HG03469 (cell line): ENCODE results near the gene ACTN4.
"Not testable (repeated sequence)": the region's sequence is repeated elsewhere in the genome, so short reads cannot be mapped to it uniquely, and the experiment has no call there.

Source experiments
- ATAC-seq: cut with Tn5 transposase; IDR thresholded peaks from one replicate; pipeline ENCODE4 v1.9.1; 2021; ENCODE audit warnings: mild to moderate bottlenecking, moderate library complexity, moderate number of reproducible peaks; ENCODE audit not compliant: unreplicated experiment

ACTN4 gene

DNA sequence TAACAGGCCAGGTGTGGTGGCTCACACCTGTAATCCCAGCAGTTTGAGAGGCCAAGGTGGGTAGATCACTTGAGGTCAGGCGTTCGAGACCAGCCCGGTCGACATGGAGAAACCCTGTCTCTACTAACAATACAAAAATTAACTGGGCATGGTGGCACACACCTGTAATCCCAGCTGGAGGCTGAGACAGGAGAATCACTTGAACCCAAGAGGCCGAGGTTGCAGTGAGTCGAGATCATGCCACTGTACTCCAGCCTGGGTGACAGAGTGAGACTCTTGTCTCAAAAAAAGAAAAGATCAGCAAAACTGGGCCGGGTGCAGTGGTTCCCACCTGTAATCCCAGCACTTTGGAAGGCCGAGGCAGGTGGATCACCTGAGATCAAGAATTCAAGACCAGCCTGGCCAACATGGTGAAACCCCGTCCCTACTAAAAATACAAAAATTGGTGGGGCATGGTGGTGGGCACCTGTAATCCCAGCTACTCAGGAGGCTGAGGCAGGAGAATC, 114.5 kb downstream of the ACTN4 start:
- ATAC-seq: not testable (repeated sequence)

DNA sequence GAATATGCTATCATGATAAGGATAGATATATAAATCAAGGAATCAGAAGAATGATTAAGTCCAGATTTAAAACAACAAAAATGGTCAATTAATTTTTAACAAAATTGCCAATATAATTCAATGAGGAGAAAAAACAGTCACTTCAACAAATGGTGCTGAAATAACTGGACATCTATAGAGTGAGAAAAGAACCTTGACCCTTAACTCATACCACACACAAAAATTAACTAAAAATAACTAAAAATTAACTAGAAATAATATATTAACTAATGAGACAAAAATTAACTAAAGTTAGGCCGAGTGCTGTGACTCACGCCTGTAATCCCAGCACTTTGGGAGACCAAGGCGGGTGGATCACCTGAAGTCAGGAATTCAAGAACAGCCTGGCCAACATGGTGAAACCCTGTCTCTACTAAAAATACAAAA, 116.4 kb downstream of the ACTN4 start:
- ATAC-seq: no peak

DNA sequence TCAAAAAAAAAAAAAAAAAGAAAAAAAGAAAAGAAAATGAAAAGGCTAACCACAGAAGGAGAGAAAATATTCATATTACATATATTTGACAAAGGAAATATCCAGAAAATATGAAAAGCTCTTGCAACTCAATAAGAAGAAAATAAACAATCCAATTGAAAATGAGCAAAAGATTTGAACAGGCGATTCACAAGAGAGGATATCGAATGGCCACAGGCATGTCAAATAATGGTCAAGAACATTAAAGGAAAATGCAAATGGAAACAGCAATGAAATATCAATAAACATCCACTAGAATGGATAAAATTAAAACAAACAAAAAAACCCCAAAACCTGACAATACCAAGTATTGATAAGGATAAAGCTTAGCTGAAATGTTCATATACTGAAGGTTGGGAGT, 117.8 kb downstream of the ACTN4 start:
- ATAC-seq: no peak

DNA sequence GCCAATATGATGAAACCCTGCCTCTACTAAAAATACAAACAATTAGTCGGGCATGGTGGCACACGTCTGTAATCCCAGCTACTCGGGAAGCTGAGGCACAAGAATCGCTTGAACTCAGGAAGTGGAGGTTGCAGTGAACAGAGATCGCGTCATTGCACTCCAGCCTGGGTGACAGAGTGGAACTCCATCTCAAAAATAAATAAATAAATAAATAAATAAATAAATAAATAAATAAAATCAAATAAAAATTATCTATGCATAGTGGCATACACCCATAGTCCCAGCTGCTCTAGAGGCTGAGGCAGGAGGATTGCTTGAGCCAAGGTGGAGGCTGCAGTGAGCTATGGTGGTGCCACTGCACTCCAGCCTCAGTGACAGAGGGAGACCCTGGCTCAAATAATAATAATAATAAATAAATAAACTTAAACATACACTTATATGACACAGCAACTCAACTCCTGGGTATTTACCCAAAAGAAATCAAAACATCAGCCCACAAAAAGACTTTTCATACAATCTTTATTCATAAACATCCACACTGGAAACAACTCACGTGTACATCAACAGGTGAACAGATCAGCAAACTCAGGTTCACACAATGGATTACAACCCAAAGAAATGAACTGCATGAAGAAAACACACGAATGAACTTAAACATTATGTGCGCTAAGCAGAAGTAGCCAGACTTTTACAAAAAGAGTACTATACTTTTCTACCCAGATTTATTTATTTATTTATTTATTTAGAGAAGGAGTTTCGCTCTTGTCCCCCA, 119.0 kb downstream of the ACTN4 start:
- ATAC-seq: no peak

DNA sequence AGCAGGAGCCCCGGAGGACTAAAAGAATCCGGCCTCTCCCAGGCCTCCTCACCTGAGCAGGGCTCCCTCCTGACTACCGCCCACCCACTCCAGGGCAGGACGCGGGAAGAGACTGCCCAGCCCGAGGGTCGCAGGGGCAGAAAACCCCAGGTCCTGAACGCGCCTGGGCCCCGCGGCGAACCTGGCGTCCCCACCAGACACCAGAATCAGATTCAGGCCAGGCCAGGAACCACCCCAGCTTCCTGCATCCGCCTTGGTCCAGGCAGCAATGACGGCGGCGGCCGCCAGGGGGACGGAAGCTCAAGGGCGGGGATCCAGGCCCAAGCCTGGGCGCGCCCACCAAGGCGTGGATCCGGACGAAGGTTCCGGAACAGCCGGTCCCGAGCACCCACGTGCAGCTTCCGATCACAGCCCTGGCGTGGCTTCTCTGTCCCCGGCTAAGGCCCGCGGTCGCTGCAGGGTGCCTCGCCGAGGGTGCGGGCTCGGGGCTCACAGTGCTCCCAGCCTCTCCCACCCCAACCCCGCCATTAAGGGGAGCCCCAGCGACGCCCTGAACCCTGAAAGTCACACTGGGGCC, 122.3 kb downstream of the ACTN4 start:
- ATAC-seq: no peak

DNA sequence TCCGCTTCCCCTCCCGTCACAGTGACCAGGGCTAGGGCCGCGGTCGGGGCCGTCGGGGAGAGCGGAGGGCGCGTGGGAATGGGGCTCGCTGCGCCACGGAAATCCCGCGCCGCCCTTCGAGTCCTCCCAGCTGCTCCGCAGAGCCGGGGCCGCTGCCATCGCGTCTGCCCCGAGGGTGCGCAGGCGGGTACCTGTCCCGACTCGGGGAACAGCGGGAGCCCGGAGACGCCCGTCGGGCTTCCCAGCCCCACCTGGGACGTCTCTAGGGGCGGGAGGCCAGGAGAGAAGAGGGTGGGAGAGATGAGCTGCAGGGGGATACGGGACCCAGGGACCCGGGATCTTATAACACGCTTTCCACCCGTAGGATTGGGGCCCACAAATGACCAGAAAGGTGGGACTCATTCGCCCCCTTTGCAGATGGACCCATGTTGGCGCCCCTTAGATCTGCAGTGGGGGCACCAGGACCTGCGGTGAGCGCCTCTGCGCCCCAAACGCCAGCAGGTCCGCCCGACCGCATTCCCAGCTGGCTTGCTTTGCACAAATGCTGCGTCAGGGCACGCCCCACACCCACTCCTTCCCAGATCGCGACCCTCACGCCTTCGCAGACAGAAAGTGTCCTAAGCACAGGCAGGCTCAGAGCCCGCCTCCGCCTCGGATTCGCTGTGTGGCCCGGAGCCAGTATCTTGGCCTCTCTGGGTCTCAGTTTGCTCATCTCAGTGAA, 122.9 kb downstream of the ACTN4 start:
- not testable (repeated sequence) for ATAC-seq

DNA sequence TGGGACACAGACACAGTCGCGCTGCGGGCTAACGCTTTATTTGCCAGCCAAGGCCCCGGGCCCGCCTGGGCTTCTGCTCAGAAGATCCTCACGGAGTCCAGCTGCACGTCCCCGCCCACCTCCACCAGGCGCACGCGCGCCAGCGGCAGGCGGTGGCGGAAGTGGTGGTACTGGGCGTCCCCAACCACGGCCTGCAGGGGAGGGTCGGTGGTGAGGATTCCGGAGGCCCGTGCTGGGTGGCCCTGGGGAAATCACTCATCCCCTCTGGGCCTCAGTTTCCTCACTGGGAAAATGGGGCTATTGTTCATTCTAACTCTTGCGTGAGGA, 123.5 kb downstream of the ACTN4 start:
- not testable (repeated sequence) for ATAC-seq

DNA sequence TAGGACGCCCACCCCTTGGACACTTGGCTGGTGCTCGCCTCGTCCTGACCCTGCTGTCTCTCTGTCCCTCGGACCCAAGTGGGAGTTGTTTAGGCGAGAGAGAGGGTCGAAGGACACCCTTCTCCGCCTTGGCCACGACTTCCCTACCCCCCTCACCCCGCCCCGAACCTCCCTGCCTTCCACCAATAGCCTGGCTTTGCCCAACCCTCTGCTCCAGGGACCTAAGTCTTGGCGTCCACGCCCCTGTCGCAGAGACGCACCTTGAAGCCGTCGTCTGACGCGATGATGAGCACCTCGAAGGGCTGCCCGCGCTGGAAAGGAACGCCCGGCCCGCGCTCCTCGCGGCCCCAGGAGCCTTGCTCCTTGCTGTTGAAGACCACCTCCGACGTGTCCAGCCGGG, 124.1 kb downstream of the ACTN4 start:
- not testable (repeated sequence) for ATAC-seq

DNA sequence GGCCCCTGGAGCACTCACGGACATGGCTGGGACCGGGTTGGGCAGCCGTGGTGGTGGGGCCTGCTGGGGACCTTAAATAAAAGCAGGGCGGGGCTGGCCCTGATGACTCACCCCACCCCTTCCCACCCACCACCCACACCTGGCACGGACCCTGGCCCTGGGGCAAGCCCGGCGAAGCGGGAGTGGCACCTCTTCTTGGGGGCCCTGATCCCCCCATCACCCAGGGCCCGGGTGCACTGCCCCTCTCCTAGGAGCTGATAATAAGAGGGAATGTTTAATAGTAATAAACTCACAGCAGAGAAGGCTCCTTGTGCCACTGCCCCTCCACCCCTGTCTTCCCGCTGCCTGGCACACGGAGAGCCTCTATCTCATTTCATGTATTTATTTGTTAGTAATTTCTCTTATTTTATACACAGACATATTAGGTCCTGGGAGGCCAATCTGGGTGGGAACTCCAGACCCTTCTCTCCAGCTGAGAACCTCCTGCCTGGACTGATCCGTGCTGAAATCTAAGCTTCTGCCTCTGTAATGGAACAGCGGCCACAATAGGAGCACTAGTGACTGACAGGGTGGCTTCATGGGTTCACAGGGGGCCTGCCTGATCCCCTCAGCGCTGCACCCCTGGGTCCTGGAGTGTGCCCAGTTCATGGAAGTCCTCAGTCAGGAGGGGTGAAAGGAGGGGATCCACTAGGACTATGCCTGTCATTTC, 126.2 kb downstream of the ACTN4 start, which contains the start of gene LGALS7:
Gene LGALS7 (minus strand): TSS at position 49 of the 709 bp plus-strand sequence. CDS start 25 bp downstream, at position 24.
- ATAC-seq: no peak

DNA sequence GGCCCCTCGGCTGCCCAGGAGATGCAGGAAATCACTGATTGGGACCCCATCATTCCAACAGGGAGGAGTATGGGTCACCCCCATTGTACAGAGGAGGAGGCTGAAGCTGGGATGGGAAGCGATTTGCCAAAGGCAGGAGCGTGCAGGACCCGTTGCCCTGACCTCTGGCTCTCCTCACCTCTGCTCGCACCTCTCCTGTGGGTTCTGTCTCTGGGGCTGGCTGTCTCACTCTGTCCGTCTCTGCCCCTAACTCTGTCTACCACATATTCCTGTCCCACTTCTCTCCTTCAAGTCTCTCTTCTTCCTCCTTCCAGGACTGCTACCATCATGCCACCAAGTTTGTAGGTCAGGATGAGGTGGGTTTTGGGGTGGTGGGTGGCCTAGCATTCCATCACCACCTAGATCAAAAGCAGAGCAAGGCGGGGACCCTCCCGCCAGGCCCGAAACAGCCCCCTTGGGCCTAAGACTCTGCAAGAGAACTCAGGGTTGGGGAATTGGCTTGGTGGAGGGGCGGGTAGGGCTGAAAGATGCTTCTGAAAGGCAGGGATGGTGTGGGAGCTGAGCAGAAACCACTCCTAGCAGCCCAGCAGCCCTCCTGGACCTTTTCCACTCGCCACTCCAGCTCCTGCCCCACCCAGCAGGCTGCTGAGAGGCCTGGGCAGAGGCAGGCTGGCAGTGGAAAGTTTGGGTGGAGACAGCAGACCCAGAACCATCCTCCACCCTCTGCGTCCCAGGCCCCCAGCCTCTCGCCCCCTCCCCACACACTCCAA, 126.9 kb downstream of the ACTN4 start:
- no peak for ATAC-seq

DNA sequence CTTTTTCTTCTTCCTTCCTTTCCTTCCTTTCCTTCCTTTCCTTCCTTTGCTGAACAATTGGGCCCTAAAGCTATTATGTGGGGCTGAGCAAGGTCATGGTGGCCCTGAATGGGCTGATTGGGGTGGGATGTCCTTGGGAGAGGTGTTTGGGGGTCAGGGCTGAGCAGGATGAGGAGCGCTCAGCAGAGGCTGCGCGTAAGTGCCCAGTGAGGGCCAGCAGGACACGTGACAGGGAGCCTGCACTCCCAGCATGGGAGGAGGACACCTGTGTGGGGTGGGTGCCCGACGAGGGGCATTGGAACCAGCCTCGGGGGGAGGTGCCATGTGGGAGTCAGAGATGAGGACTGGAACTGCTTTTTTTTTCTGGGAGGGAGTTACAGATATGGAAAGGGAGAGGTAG, 131.3 kb downstream of the ACTN4 start:
- no peak for ATAC-seq

DNA sequence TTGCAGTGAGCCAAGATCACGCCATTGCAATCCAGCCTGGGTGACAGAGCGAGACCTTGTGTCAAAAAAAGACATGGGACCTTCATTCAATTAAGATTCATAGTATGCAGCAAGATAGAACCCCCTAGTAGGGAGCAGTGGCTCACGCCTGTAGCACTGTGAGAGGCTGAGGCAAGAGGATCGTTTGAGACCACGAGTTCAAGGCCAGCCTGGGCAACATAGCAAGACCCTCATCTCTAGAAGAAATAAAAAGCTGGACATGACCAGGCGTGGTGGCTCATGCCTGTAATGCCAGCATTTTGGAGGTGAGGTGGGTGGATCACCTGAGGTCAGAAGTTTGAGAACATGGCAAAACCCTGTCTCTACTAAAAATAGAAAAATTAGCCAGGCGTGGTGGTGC, 133.0 kb downstream of the ACTN4 start:
- no peak for ATAC-seq

DNA sequence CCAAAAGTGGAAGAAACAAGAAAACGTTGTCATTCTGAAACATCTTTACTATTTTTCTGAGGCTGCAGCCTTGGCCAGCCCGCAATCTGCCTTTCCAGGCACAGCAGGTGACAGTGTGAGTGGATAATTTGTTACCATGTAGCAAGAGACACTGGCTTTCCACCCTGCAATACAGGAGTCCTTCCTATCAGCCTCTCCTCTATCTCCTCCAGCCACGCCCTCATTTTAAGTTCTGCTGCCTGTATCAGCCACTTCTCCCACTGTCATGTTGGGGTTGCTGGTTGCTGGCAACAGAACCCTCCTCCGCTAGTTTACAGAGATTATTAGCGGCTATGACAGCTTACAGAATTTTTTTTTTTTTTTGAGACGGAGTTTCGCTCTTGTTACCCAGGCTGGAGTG, 133.6 kb downstream of the ACTN4 start:
- no peak for ATAC-seq
